Cardiac septum (tissue), 1 donor: ENCODE data around the gene SULT1A4. TPM values are rescaled to one million over a fixed set of nuclear protein-coding genes. Genes with fewer than 3 reads are reported as not detected.
"Not testable (repeated sequence)": the region's sequence is repeated elsewhere in the genome, so short reads cannot be mapped to it uniquely, and the experiment has no call there.

Source experiments
- DNase-seq: peaks from one replicate; pipeline ENCODE4 v3.0.0-alpha.2; 2020; ENCODE audit warnings: low spot score
- intact Hi-C: fragments of 100-400 bp; cut with DNase I; formaldehyde crosslinking; loops from one replicate; pipeline ENCODE4 v1.14.0; 2022
- long read RNA-seq: library from polyadenylated mRNA; unstranded; transcript quantifications from one replicate; pipeline ENCODE4 v2.0.0, GENCODE V29; 2021
- total RNA-seq: library from RNA; stranded (reverse); fragmentation: NEBNext Ultra II Directional; extraction: Animal tissue kit (Norgen Biotek cat#: 25700); gene quantifications from one replicate; pipeline ENCODE4 v1.2.1, GENCODE V29; 2021
- donor health status: DM: no; HTN: no; CAD: no.

The SULT1A4 gene
- 3.2 TPM for total RNA-seq
- long read RNA-seq, partial matches to known transcripts: 1 of 2 reads
- long read RNA-seq, other reads (novel, unspliced or antisense): 1 of 2 reads

- intact Hi-C loops, DNase-seq: not testable (repeated sequence)
These were observed at the start of gene SULT1A4 for GRCh38 chr16:29459706-29460646. SULT1A4 (plus strand) TSS chr16:29459913; CDS start chr16:29461386, 1,473 bp downstream.

DNA sequence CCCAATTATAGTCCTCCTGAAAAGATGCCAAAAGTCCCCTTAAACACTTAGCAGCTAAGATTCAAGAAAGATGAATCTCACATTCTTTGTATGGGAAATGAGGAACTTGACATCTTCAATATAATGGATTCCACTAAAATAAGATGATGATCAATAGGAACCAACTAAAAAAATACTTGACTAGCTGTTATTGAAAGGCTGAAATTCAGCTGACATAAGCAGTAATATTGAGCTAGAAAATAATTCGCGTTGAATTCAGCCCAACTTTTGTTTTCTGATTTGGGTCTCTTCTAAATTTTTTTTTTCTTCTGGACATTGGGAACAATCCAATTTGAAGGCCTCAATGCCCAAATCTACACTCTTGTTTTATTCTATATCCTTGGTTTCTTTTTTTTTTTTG, 36.1 kb upstream of the SULT1A4 start:
- intact Hi-C loops, DNase-seq: not testable (repeated sequence)

DNA sequence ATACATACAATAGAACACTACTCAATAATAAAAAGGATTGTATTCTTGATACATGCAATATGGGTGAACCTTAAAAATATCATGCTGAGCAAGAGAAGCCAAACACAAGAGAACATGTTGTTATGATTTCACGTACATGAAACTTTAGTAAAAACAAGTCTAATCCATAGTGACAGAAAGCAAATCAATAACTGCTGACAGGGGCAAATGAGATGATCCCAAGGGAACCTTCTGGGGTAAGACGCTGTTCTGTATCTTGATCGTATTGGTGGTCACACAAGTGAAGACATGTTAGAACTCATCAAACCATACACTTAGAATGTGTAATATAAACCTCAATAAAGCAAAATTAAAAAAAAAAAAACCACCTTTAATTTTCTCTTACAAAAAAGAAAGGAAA, 34.3 kb upstream of the SULT1A4 start:
- DNase-seq, intact Hi-C loops: not testable (repeated sequence)

- intact Hi-C loops, DNase-seq: not testable (repeated sequence)
These were observed 6.0 kb upstream of the SULT1A4 start for GRCh38 chr16:29453754-29454153.

GRCh38 chr16:29454269-29454668, 5.4 kb upstream of the SULT1A4 start, which contains the start of the genes BOLA2 and SLX1B:
BOLA2 (minus strand) TSS chr16:29454351; CDS start chr16:29454253, 98 bp downstream.
SLX1B (plus strand) TSS chr16:29454533.
- intact Hi-C loops, DNase-seq: not testable (repeated sequence)

- intact Hi-C loops, DNase-seq: not testable (repeated sequence)
These were observed 4.9 kb upstream of the SULT1A4 start for GRCh38 chr16:29454828-29455227.

- intact Hi-C loops, DNase-seq: not testable (repeated sequence)
These were observed 2.1 kb upstream of the SULT1A4 start for GRCh38 chr16:29457660-29458059.

DNA sequence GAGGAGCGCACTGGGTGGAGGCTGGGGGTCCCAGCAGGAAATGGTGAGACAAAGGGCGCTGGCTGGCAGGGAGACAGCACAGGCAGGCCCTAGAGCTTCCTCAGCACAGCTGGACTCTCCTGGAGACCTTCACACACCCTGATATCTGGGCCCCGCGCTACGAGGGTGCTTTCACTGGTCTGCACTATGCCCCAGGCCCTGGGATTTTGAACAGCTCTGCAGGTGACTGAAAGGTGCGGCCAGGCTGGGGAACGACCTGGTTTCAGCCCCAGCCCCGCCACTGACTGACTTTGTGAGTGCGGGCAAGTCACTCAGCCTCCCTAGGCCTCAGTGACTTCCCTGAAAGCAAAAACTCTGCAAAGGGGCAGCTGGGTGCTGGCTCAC, 926 bp downstream of the SULT1A4 start:
- intact Hi-C loops, DNase-seq: not testable (repeated sequence)

- DNase-seq, intact Hi-C loops: not testable (repeated sequence)
These were observed 6.5 kb downstream of the SULT1A4 start for GRCh38 chr16:29465985-29466824.

GRCh38 chr16:29466904-29467303, 7.2 kb downstream of the SULT1A4 start:
- intact Hi-C loops, DNase-seq: not testable (repeated sequence)

DNA sequence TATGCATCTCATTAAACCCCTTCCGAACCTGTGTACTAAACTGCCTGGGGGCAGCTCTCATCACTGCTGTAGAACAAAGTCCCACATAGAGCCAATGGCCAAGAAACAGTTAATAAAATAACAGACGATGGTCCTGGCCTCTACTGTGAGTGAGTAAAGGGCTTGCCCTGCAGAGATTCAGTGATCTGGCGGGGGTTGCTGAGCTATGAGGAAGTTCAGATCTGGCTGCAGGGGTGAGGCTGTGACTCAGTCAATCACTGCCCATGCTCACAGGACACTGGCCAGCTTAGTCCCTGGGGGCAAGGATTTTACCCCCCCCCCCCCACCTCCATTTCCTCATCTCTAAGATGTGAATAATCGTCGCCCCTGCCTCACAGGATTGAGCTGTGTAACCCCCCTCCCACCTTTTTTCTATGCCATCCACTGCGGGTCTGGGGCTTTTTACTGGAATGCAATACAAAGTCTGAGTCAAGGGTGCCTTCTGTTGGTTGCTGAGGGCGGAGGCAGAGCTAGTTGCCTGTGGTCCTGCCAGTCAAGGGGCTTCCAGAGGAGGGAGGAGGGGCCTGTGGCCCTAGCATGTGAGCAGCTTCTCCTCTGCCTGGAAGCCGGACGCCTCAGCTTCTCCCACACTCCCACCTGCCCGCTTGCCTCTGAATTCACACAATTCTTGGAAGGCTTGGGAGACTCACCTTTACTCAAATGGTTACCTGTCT, 8.1 kb downstream of the SULT1A4 start:
- intact Hi-C loops: not testable (repeated sequence)

DNA sequence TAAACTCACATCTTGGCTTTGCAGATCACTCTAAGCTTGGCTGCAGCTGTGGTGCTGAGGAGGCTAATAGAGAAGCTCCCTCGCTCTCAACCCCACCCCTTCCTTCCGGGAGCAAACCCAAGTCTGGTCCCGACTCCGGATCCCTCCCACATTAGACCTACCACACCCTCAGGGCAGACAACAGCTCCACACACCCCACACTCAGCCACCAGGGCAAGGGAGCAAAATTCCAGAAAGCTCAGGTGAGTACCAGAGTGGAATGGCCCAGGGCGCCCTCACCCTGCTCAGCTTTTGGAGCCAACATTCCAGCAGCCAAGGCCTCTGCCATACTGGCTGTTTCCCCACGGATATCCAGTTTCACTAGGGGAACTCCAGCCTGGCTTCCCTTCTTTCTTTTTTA, 9.9 kb downstream of the SULT1A4 start:
- intact Hi-C loops: not testable (repeated sequence)
- peak; percentile 81 for DNase-seq

More for the DNA sequence above, 8.1 kb downstream of the SULT1A4 start:
- DNase-seq: not testable (repeated sequence)

DNA sequence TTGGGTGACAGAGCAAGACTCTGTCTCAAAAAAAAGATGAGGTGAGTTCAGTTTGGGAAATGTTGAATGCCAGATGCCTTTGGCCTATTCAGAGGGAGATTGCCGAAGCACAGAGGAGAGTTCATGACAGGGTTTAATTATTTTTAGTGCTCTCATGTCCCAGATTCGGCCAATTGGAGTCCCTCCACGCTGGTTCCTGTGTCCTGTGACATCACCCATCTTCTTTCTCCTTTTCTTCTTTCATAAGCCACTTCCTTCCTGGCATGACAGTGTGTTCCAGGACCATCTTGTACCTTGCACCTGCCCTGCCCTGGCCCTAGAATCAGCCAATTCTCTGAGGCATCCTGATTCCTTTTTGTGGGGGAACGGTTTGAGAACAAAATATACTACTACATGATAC, 12.4 kb downstream of the SULT1A4 start:
- intact Hi-C loops: not testable (repeated sequence)

DNA sequence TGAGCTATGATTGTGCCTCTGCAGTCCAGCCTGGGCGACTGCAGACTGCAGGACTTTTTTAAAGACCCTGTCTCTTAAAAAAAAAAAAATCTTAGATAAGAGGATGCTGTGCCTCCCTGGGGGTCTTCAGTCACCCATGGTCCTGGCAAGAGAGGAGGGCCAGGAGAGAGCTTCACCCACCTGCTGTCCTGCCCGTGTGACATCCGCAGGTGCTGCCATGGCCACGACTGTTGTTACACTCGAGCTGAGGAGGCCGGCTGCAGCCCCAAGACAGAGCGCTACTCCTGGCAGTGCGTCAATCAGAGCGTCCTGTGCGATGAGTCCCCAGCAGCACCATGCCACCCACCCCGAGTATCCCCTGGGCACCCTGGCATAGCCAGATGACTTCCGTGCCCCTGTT, 22.6 kb downstream of the SULT1A4 start:
- intact Hi-C loops, DNase-seq: not testable (repeated sequence)

More for the DNA sequence above, 12.4 kb downstream of the SULT1A4 start:
- DNase-seq: not testable (repeated sequence)

- DNase-seq, intact Hi-C loops: not testable (repeated sequence)
These were observed 46.6 kb downstream of the SULT1A4 start, which contains the start of gene NPIPB12 for GRCh38 chr16:29506308-29506707. NPIPB12 (minus strand) TSS chr16:29506408.
